GM12878 (cell line): ENCODE measurements around the gene FHOD3. TPM values are rescaled to one million over a fixed set of nuclear protein-coding genes. Genes with fewer than 3 reads are reported as not detected.

ENCODE experiments used
- ATAC-seq: fragments of 200-7000 bp; cut with Tn5 transposase; 3 replicates; pipeline ENCODE4 v1.9.1; 2020; ENCODE audit warnings: mild to moderate bottlenecking, moderate library complexity
- BruUV-seq: library from RNA; stranded (reverse); fragments of 400-500 nt; replicated peaks from 2 replicates; lab custom pipeline; 2021; lab: Mats Ljungman, UMichigan
- CTCF ChIA-PET: fragments of 300-600 bp; sonication (Branson Sonifier 250); formaldehyde crosslinking; extraction: SDS; loops from one replicate; lab custom pipeline; 2021; ENCODE audit warnings: inconsistent platforms; lab: Yijun Ruan, JAX
- POLR2A ChIA-PET: fragments of 350-600 bp; formaldehyde crosslinking; extraction: SDS; loops from one replicate; lab custom pipeline; 2021; ENCODE audit warnings: inconsistent platforms; lab: Charles Lee
- RAD21 ChIA-PET: fragments of 300-600 bp; sonication (Branson Sonifier 250); formaldehyde crosslinking; loops from one replicate; lab custom pipeline; 2023; ENCODE audit warnings: antibody characterized with exemption; ENCODE audit not compliant: unreplicated experiment; lab: Charles Lee
- SMC1A ChIA-PET: fragments of 300-600 bp; sonication (Branson Sonifier 250); formaldehyde crosslinking; loops from one replicate; lab custom pipeline; 2023; ENCODE audit not compliant: unreplicated experiment, uncharacterized antibody; lab: Charles Lee
- DNase-seq: peaks from one replicate; pipeline ENCODE4 v3.0.0-alpha.2; 2011; ENCODE audit warnings: low read depth, low spot score
- FAIRE-seq: peaks from 3 replicates; lab custom pipeline; 2011; peaks lifted over from hg19 to GRCh38; lab: Jason Lieb, UNC
- H2AFZ ChIP-seq: 2 replicates; pipeline ENCODE4 v1.6.0; 2011; ENCODE audit warnings: low read depth, low read length, control low read depth; ENCODE audit not compliant: control insufficient read depth
- H3K27ac ChIP-seq: 2 replicates; pipeline ENCODE4 v1.5.1; 2011; ENCODE audit warnings: control low read depth; ENCODE audit not compliant: control insufficient read depth, insufficient read depth
- H3K27me3 ChIP-seq, 2 experiments: replicated peaks in 1 of 2; 2 replicates each; pipeline versions ENCODE4 v1.6.0 to v1.6.1; 2011; ENCODE audit warnings: low read length in 1 of 2; ENCODE audit not compliant: control insufficient read depth in 2 of 2, insufficient read depth in 2 of 2
- H3K36me3 ChIP-seq, 2 experiments: 2 replicates each; pipeline ENCODE4 v1.5.1; 2011; ENCODE audit warnings: low read length in 1 of 2; ENCODE audit not compliant: control insufficient read depth in 2 of 2, insufficient read depth in 2 of 2
- H3K4me1 ChIP-seq: 2 replicates; pipeline ENCODE4 v1.6.1; 2011; ENCODE audit warnings: mild to moderate bottlenecking, low read length, moderate library complexity, mixed read lengths; ENCODE audit not compliant: control insufficient read depth, insufficient read depth
- H3K4me2 ChIP-seq: 2 replicates; pipeline ENCODE4 v1.6.0; 2011; ENCODE audit warnings: control low read depth; ENCODE audit not compliant: control insufficient read depth, insufficient read depth
- H3K4me3 ChIP-seq: fragments of 200-600 bp; sonication (generic); 2 replicates; pipeline ENCODE4 v1.5.1; 2016
- H3K79me2 ChIP-seq: 2 replicates; pipeline ENCODE4 v1.6.0; 2011; ENCODE audit warnings: low read length; ENCODE audit not compliant: control insufficient read depth, insufficient read depth
- H3K9ac ChIP-seq: 2 replicates; pipeline ENCODE4 v1.8.0; 2011; ENCODE audit warnings: low read length, control low read depth, mixed read lengths; ENCODE audit not compliant: control insufficient read depth, insufficient read depth
- H3K9me3 ChIP-seq: replicated peaks from 3 replicates; pipeline ENCODE4 v1.5.1; 2011; ENCODE audit warnings: mild to moderate bottlenecking, low read length; ENCODE audit not compliant: control insufficient read depth, insufficient read depth
- H4K20me1 ChIP-seq: 2 replicates; pipeline ENCODE4 v1.6.0; 2011; ENCODE audit not compliant: control insufficient read depth, insufficient read depth
- ASH2L ChIP-seq: fragments of 300-600, 200-600 bp; sonication (generic); IDR thresholded peaks from 2 replicates; pipeline ENCODE4 v1.6.1; 2017; ENCODE audit warnings: low read depth, mild to moderate bottlenecking, borderline replicate concordance
- BMI1 ChIP-seq: fragments of 450-650 bp; IDR thresholded peaks from 2 replicates; pipeline ENCODE4 v1.6.1; 2016; ENCODE audit warnings: mild to moderate bottlenecking, moderate library complexity, borderline replicate concordance
- CHD1 ChIP-seq: IDR thresholded peaks from 2 replicates; pipeline ENCODE4 v1.6.1; 2012; ENCODE audit warnings: low read depth, low read length, improper control_type of control experiment
- IKZF1 ChIP-seq: fragments of 450-650 bp; conservative IDR thresholded peaks from 2 replicates; pipeline ENCODE4 v1.6.1; 2017; ENCODE audit warnings: antibody characterized with exemption, mild to moderate bottlenecking
- KDM1A ChIP-seq: fragments of 200-600 bp; sonication (generic); IDR thresholded peaks from 2 replicates; pipeline ENCODE4 v1.6.1; 2016; ENCODE audit warnings: borderline replicate concordance
- LARP7 ChIP-seq: fragments of 450-650 bp; IDR thresholded peaks from 2 replicates; pipeline ENCODE4 v1.6.1; 2017; ENCODE audit warnings: mild to moderate bottlenecking
- MEF2B ChIP-seq: fragments of 450-650 bp; IDR thresholded peaks from 2 replicates; pipeline ENCODE4 v1.6.1; 2018; ENCODE audit warnings: mild to moderate bottlenecking, moderate library complexity; ENCODE audit not compliant: partially characterized antibody, poor library complexity, severe bottlenecking
- RUNX3 ChIP-seq: IDR thresholded peaks from 2 replicates; pipeline ENCODE4 v1.6.1; 2012; ENCODE audit warnings: low read length, inconsistent platforms
- SREBF2 ChIP-seq: IDR thresholded peaks from 2 replicates; pipeline ENCODE4 v1.6.1; 2012; ENCODE audit warnings: mild to moderate bottlenecking, low read length
- ZNF207 ChIP-seq: fragments of 450-650 bp; IDR thresholded peaks from 2 replicates; pipeline ENCODE4 v1.6.1; 2014; ENCODE audit warnings: antibody characterized with exemption, mild to moderate bottlenecking, borderline replicate concordance
- ZNF384 ChIP-seq: IDR thresholded peaks from 2 replicates; pipeline ENCODE4 v1.6.1; 2012; ENCODE audit warnings: low read depth, mild to moderate bottlenecking, low read length, improper control_type of control experiment, borderline replicate concordance
- WGBS: methylation state at CpG from one replicate; pipeline ENCODE4 v1.1.6; 2016; ENCODE audit warnings: low lambda C conversion rate; ENCODE audit not compliant: insufficient replicate concordance, insufficient coverage; ENCODE audit errors: missing lambda C conversion rate; 5-methylcytosine and 5-hydroxymethylcytosine counted together
- in situ Hi-C: fragments of 300-500 bp; cut with MboI; formaldehyde crosslinking; loops from 9 replicates; pipeline ENCODE4 v1.14.3; 2018; ENCODE audit warnings: mixed read lengths
- intact Hi-C: fragments of 100-400 bp; cut with micrococcal nuclease; formaldehyde crosslinking; loops from one replicate; pipeline ENCODE4 v1.14.2; 2022; ENCODE audit not compliant: unreplicated experiment
- polyA plus RNA-seq, 11 experiments: library from polyadenylated mRNA; depleted of rRNA in 4 of 11; unstranded in 6 of 11; stranded (reverse) in 5 of 11; fragments of >200 nt; fragmentation: Nextera tagmentation in 4 of 11; fragmentation: Illumina TruSeq in 1 of 11; extraction: Ambion mirVana in 4 of 11; extraction: Trizol in 1 of 11; gene quantifications; 1 replicate in 1 of 11; 2 replicates in 10 of 11; pipeline versions ENCODE4 v1.2.1 to v1.2.3, GENCODE V29; 2011 to 2016; ENCODE audit warnings: inconsistent platforms in 2 of 11, missing spikeins in 2 of 11, low read depth in 1 of 11
- total RNA-seq, 4 experiments: library from RNA; depleted of rRNA in 3 of 4; stranded (reverse); fragments of >200 nt in 3 of 4; fragmentation: Illumina TruSeq in 1 of 4; extraction: Trizol in 1 of 4; gene quantifications; 2 replicates each; pipeline versions ENCODE4 v1.2.1 to v1.2.3, GENCODE V29; 2013 to 2021
- TF ChIP-seq, protein P1 (sequence below): IDR thresholded peaks from 2 replicates; pipeline ENCODE4 v1.6.1; 2012; ENCODE audit warnings: low read depth, low read length, improper control_type of control experiment
- TF ChIP-seq, protein P2 (sequence below): IDR thresholded peaks from 2 replicates; pipeline ENCODE4 v1.6.1; 2012; ENCODE audit warnings: low read depth, low read length, improper control_type of control experiment

FHOD3 gene
- total and polyA plus RNA-seq, 10 of the 15 experiments (the other 5 are each of a cell fraction or from before 2014, with no cell fraction given) = 0.77 to 26.7 (median 10.4) TPM

DNA sequence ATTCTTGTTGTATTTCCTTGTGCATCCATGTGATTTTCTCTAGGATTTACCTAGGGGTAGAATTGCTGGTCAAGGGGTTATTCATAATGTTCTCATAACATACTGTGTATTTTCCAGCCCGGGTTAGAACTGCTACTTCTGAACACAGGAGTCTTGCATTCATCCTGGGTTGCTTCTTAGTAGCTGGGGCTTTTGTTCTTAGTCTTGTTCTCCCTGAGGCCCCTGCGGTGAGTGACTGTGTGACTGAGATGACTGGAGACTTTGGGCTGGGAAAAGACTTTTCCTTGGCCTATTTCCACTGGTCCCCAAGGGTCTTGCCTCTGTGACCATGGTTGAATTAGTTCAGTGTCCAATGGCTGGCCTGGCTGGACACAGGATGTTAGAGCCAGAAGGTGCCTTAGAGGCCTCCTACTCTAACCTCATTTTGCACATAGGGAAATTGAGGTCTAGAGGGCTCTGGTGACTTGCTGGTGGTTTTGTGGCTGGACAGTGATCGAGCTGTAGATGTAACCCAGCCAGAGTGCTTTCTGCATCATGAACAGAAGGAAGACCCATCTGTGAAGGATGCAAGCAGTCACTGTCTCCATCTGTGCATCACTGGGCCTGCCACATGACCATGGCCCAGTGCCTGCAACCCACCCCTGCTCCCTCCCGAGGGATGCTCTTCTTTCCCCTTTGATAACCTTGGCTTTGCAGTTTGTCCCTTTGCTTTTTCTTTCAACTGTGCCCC, 233.3 kb downstream of the FHOD3 start:
- H2AFZ ChIP-seq = no peak overlapping the region
- ChIA-PET CTCF (interaction anchor here (1.2 kb wide), 2 partner anchors 13 to 20 kb away, joined by 3 read pairs; no protein-coding TSS in a partner anchor), RAD21 (no interaction called here), SMC1A (interaction anchor here (1.0 to 1.2 kb wide), 2 partner anchors 9 to 11 kb away, joined by 3 to 6 read pairs; no protein-coding TSS in a partner anchor), POLR2A (no interaction called here)
- no peak overlapping the region for H3K9ac ChIP-seq
- FAIRE-seq = no peak
- ATAC-seq = peak; percentile 55
- H3K79me2 ChIP-seq = no peaks in the 10 kb centered on the region
- intact Hi-C loops = loop anchor here (5.0 kb wide), 1 partner anchor 49 kb away; no protein-coding TSS in a partner anchor
- in situ Hi-C loops = no loop called here
- BruUV-seq = no TSS peak
- H3K9me3 ChIP-seq = no peaks in the 10 kb centered on the region
- H4K20me1 ChIP-seq = no peaks in the 10 kb centered on the region
- no peaks in the 10 kb centered on the region for H3K27me3 ChIP-seq
- H3K4me1 ChIP-seq = no peaks in the 10 kb centered on the region
- H3K27ac ChIP-seq = no peak overlapping the region
- H3K4me2 ChIP-seq = no peak overlapping the region
- 15% methylated on average over 4 of the region's 4 CpGs for WGBS
- DNase-seq = no peak
- no peaks in the 10 kb centered on the region; a peak in 2 of 4 replicates for H3K36me3 ChIP-seq
- no peak overlapping the region for H3K4me3 ChIP-seq
- no peak for TF ChIP-seq ZNF207
- 0 out of 2 replicates have a peak, but pooled peaks have one; percentile 27 for TF ChIP-seq RUNX3

GRCh38 chr18:36531636-36532035, 234.1 kb downstream of the FHOD3 start:
- WGBS = 45% methylated on average over 7 of the region's 7 CpGs
- TF ChIP-seq CHD1 (no peak), MEF2B (no peak), ASH2L (no peak), SREBF2 (no peak), IKZF1 (no peak), LARP7 (no peak), ZNF384 (no peak), BMI1 (no peak), KDM1A (no peak)
- TF ChIP-seq, protein P1, sequence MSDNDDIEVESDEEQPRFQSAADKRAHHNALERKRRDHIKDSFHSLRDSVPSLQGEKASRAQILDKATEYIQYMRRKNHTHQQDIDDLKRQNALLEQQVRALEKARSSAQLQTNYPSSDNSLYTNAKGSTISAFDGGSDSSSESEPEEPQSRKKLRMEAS = no peak
- TF ChIP-seq, protein P2, sequence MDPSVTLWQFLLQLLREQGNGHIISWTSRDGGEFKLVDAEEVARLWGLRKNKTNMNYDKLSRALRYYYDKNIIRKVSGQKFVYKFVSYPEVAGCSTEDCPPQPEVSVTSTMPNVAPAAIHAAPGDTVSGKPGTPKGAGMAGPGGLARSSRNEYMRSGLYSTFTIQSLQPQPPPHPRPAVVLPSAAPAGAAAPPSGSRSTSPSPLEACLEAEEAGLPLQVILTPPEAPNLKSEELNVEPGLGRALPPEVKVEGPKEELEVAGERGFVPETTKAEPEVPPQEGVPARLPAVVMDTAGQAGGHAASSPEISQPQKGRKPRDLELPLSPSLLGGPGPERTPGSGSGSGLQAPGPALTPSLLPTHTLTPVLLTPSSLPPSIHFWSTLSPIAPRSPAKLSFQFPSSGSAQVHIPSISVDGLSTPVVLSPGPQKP = no peak

More at GRCh38 chr18:36531636-36532035, 234.1 kb downstream of the FHOD3 start:
- no peak overlapping the region for H3K4me2 ChIP-seq
- H3K27ac ChIP-seq = no peak overlapping the region
- no peak overlapping the region for H2AFZ ChIP-seq
- ChIA-PET POLR2A (no interaction called here), RAD21 (no interaction called here), CTCF (interaction anchor here (1.2 kb wide), 2 partner anchors 14 to 21 kb away, joined by 3 read pairs; no protein-coding TSS in a partner anchor), SMC1A (interaction anchor here (1.0 to 1.2 kb wide), 2 partner anchors 10 to 12 kb away, joined by 3 to 6 read pairs; no protein-coding TSS in a partner anchor)
- in situ Hi-C loops (no loop called here), intact Hi-C loops (loop anchor here (5.0 kb wide), 1 partner anchor 49 kb away; no protein-coding TSS in a partner anchor)
- BruUV-seq = no TSS peak
- no peaks in the 10 kb centered on the region; a peak in 2 of 4 replicates for H3K36me3 ChIP-seq
- no peaks in the 10 kb centered on the region for H4K20me1 ChIP-seq
- no peaks in the 10 kb centered on the region for H3K79me2 ChIP-seq
- H3K9me3 ChIP-seq = no peaks in the 10 kb centered on the region
- no peaks in the 10 kb centered on the region for H3K27me3 ChIP-seq
- no peak overlapping the region for H3K4me3 ChIP-seq
- no peaks in the 10 kb centered on the region for H3K4me1 ChIP-seq
- DNase-seq = no peak
- no peak for FAIRE-seq
- no peak overlapping the region for H3K9ac ChIP-seq
- ATAC-seq = no peak
